B cell (primary cell): ENCODE results near the gene GRIK3. TPM values are rescaled to one million over a fixed set of nuclear protein-coding genes. Genes with fewer than 3 reads are reported as not detected.

Source experiments
- ATAC-seq: fragments of 200-7000 bp; cut with Tn5 transposase; one replicate; pipeline ENCODE4 v1.10.0; 2021; ENCODE audit warnings: low read depth, mild to moderate bottlenecking, moderate number of reproducible peaks, moderate library complexity
- CTCF ChIA-PET: fragments of 350-600 bp; sonication (Branson Sonifier 250); formaldehyde crosslinking; loops from one replicate; lab custom pipeline; 2021; ENCODE audit warnings: antibody characterized with exemption, inconsistent platforms; lab: Charles Lee
- POLR2A ChIA-PET: fragments of 350-600 bp; sonication (Branson Sonifier 250); formaldehyde crosslinking; loops from one replicate; lab custom pipeline; 2021; ENCODE audit warnings: antibody characterized with exemption; lab: Charles Lee
- DNase-seq: peaks from one replicate; pipeline ENCODE4 v3.0.0; 2013
- H2AFZ ChIP-seq: 2 replicates; pipeline ENCODE4 v1.6.1; 2012; ENCODE audit warnings: mild to moderate bottlenecking, low read depth, low read length; ENCODE audit not compliant: insufficient read depth, poor library complexity, severe bottlenecking
- H3K27ac ChIP-seq, 2 donors: 1 replicate in 1 of 2; 2 replicates in 1 of 2; pipeline ENCODE4 v1.5.1; 2012 to 2013; ENCODE audit warnings: low read length in 2 of 2, mild to moderate bottlenecking in 2 of 2, moderate library complexity in 1 of 2
- H3K27me3 ChIP-seq, 4 experiments: fragments of 200-600 bp in 1 of 4; sonication (generic) in 1 of 4; replicated peaks in 1 of 4; 1 replicate in 2 of 4; 2 replicates in 2 of 4; pipeline versions ENCODE4 v1.6.1 to v1.7.0; 2013 to 2016; ENCODE audit warnings: low read length in 3 of 4, mild to moderate bottlenecking in 2 of 4, mixed read lengths in 1 of 4, moderate library complexity in 1 of 4; ENCODE audit not compliant: insufficient read depth in 4 of 4, control insufficient read depth in 3 of 4; ENCODE audit errors: control extremely low read depth in 1 of 4
- H3K36me3 ChIP-seq, 2 experiments: replicated peaks in 1 of 2; 1 replicate in 1 of 2; 2 replicates in 1 of 2; pipeline versions ENCODE4 v1.6.1 to v1.7.1; 2013; ENCODE audit warnings: low read length in 1 of 2; ENCODE audit not compliant: insufficient read depth in 2 of 2, control insufficient read depth in 1 of 2; ENCODE audit errors: control extremely low read depth in 1 of 2, extremely low read depth in 1 of 2
- H3K4me1 ChIP-seq, 2 donors: fragments of 200-600 bp in 1 of 2; sonication (generic) in 1 of 2; 1 replicate in 1 of 2; 2 replicates in 1 of 2; pipeline versions ENCODE4 v1.5.1 to v1.6.1; 2013 to 2017; ENCODE audit warnings: low read length in 2 of 2; ENCODE audit not compliant: control insufficient read depth in 2 of 2, insufficient read depth in 2 of 2
- H3K4me2 ChIP-seq: replicated peaks from 2 replicates; pipeline ENCODE3; 2012; ENCODE audit warnings: mild to moderate bottlenecking, low read depth, low read length; ENCODE audit not compliant: poor library complexity, severe bottlenecking
- H3K4me3 ChIP-seq, 5 experiments: fragments of 200-600 bp in 1 of 5; sonication (generic) in 1 of 5; 1 replicate in 3 of 5; 2 replicates in 2 of 5; pipeline versions ENCODE4 v1.5.1 to v1.7.0; 2011 to 2016; ENCODE audit warnings: low read length in 4 of 5, mild to moderate bottlenecking in 4 of 5, low read depth in 2 of 5, control low read depth in 1 of 5, moderate library complexity in 1 of 5; ENCODE audit not compliant: insufficient read depth in 1 of 5; ENCODE audit errors: control extremely low read depth in 1 of 5, extremely low read depth in 1 of 5
- H3K79me2 ChIP-seq: fragments of 200-600 bp; sonication (generic); one replicate; pipeline ENCODE4 v1.6.0; 2016; ENCODE audit warnings: low read length; ENCODE audit not compliant: control insufficient read depth, insufficient read depth
- H3K9ac ChIP-seq: fragments of 200-600 bp; sonication (generic); 2 replicates; pipeline ENCODE4 v1.6.1; 2017; ENCODE audit warnings: mild to moderate bottlenecking, low read length, moderate library complexity
- H3K9me3 ChIP-seq, 3 donors: one replicate each; pipeline versions ENCODE4 v1.6.1 to v1.7.1; 2013; ENCODE audit warnings: low read length in 2 of 3; ENCODE audit not compliant: control insufficient read depth in 2 of 3, insufficient read depth in 1 of 3; ENCODE audit errors: control extremely low read depth in 1 of 3
- H4K20me1 ChIP-seq: 2 replicates; pipeline ENCODE4 v1.6.0; 2012; ENCODE audit warnings: mild to moderate bottlenecking, low read length; ENCODE audit not compliant: insufficient read depth, control insufficient read depth, poor library complexity, severe bottlenecking
- H3K27ac Mint-ChIP-seq: one replicate; pipeline ENCODE4 v1.8.0; 2021; ENCODE audit warnings: mixed read lengths
- H3K27me3 Mint-ChIP-seq: one replicate; pipeline ENCODE4 v1.8.0; 2021; ENCODE audit warnings: mixed read lengths
- H3K4me1 Mint-ChIP-seq: one replicate; pipeline ENCODE4 v1.8.0; 2021; ENCODE audit warnings: mixed read lengths
- H3K4me3 Mint-ChIP-seq: one replicate; pipeline ENCODE4 v1.8.0; 2021; ENCODE audit warnings: mixed read lengths
- H3K9me3 Mint-ChIP-seq: one replicate; pipeline ENCODE4 v1.8.0; 2022; ENCODE audit warnings: mixed read lengths; ENCODE audit not compliant: insufficient read depth
- EZH2 ChIP-seq: IDR thresholded peaks from 2 replicates; pipeline ENCODE4 v1.6.1; 2012; ENCODE audit warnings: borderline replicate concordance, low read depth, mild to moderate bottlenecking, moderate library complexity, low read length; ENCODE audit not compliant: insufficient read depth, poor library complexity, severe bottlenecking
- WGBS: methylation state at CpG from one replicate; pipeline ENCODE4 v1.1.5; 2013; ENCODE audit warnings: missing lambda C conversion rate; ENCODE audit not compliant: insufficient coverage; 5-methylcytosine and 5-hydroxymethylcytosine counted together
- intact Hi-C: fragments of 100-400 bp; cut with micrococcal nuclease; formaldehyde crosslinking; loops from one replicate; pipeline ENCODE4 v1.10.0; 2022
- polyA plus RNA-seq: library from polyadenylated mRNA; depleted of rRNA; stranded (reverse); fragments of >200 nt; gene quantifications from 2 replicates; pipeline ENCODE4 v1.2.3, GENCODE V29; 2012
- total RNA-seq, 2 donors: library from RNA; stranded (reverse); fragments of 120-200 nt in 1 of 2; gene quantifications; 1 replicate in 1 of 2; 2 replicates in 1 of 2; pipeline versions ENCODE4 v1.2.3 to v1.2.4, GENCODE V29; 2013 to 2022
- TF ChIP-seq, protein P1 (sequence below): fragments of 200-600 bp; IDR thresholded peaks from one replicate; pipeline ENCODE4 v1.8.0; 2022; ENCODE audit warnings: antibody characterized with exemption, mild to moderate bottlenecking

GRIK3 gene
- total and polyA plus RNA-seq, 2 donors (not counting 1 experiment from before 2014, with no cell fraction given): 0.12 to 1.5 TPM

DNA sequence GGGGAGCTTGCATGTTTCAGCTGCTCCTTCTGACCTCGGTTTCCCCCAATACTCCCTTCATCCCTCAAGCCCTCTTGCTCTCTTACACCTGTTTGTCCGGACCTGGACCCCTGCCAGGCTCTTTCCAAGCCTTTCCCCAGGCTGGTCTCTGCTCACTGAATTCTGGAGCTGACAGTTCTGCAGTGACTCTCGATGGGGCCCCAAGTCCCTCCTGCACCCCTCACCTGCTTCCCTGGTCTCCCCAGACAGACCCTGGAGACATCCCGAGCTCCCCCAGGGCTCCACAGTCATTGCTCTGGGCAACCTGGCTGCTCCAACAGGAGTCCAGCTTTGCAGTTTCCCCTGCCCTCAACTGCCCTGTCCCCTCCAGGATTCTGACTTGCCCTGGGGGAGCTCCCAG is 198.6 kb downstream of the GRIK3 start:
- WGBS: 84% methylated on average over 4 of the region's 4 CpGs
- Histone ChIP-seq H3K79me2 (no peaks in the 10 kb centered on the region), H2AFZ (no peak overlapping the region), H3K4me2 (no peak overlapping the region), H3K4me3 (no peak overlapping the region), H4K20me1 (no peaks in the 10 kb centered on the region), H3K36me3 (no peaks in the 10 kb centered on the region), H3K4me1 (no peaks in the 10 kb centered on the region), H3K27ac (no peak overlapping the region), H3K9ac (no peak overlapping the region), H3K9me3 (peaks cover 0 to 4% (median 0%) of the 10 kb centered on the region in 3 donors), H3K27me3 (no peaks in the 10 kb centered on the region)
- no peak for DNase-seq
- intact Hi-C loops: no loop called here
- no peak overlapping the region for H3K4me3 Mint-ChIP-seq
- ChIA-PET POLR2A (no interaction called here), CTCF (no interaction called here)
- H3K4me1 Mint-ChIP-seq: no peaks in the 10 kb centered on the region
- no peaks in the 10 kb centered on the region for H3K9me3 Mint-ChIP-seq
- H3K27me3 Mint-ChIP-seq: peaks cover 19% of the 10 kb centered on the region
- H3K27ac Mint-ChIP-seq: no peak overlapping the region
- no peak for TF ChIP-seq EZH2
- TF ChIP-seq, protein P1, sequence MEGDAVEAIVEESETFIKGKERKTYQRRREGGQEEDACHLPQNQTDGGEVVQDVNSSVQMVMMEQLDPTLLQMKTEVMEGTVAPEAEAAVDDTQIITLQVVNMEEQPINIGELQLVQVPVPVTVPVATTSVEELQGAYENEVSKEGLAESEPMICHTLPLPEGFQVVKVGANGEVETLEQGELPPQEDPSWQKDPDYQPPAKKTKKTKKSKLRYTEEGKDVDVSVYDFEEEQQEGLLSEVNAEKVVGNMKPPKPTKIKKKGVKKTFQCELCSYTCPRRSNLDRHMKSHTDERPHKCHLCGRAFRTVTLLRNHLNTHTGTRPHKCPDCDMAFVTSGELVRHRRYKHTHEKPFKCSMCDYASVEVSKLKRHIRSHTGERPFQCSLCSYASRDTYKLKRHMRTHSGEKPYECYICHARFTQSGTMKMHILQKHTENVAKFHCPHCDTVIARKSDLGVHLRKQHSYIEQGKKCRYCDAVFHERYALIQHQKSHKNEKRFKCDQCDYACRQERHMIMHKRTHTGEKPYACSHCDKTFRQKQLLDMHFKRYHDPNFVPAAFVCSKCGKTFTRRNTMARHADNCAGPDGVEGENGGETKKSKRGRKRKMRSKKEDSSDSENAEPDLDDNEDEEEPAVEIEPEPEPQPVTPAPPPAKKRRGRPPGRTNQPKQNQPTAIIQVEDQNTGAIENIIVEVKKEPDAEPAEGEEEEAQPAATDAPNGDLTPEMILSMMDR: no peak
- ATAC-seq: no peak

DNA sequence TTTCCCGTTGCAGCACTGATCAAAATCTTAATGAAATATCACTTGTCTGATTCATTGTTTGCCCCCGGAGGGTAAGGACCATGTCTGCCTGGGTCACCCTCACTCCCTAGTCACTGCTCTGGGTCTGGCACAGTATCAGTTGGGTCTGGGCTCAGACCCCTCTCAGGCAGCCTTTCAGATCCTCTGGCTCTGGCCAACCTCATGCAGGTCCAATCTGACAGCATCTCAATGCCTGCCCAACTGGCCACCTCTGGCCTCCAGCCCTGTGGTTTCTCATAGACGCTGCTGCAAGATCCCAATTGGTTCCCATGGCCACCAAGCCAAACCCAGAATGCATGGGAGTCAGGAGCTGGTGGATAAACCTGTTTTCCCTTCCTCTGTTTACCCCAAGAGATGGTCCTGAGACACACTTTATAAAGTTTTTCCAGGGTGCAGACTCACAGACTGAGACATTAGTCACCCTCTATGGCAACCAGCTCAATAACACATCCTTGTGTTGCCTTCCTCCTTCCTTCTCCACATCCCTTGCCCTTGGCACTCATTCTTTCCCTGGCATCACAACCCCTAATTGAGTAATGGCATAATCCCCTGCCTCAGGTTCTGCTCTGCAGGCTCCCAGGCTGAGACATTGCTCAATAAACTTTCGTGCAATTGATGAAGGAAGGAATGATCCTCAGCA is 199.2 kb downstream of the GRIK3 start:
- Mint-ChIP-seq H3K4me3 (no peak overlapping the region), H3K4me1 (no peaks in the 10 kb centered on the region), H3K9me3 (no peaks in the 10 kb centered on the region), H3K27me3 (peaks cover 19% of the 10 kb centered on the region), H3K27ac (no peak overlapping the region)
- no peak for TF ChIP-seq EZH2
- H4K20me1 ChIP-seq: no peaks in the 10 kb centered on the region
- no peaks in the 10 kb centered on the region for H3K27me3 ChIP-seq
- peaks cover 0 to 4% (median 0%) of the 10 kb centered on the region in 3 donors for H3K9me3 ChIP-seq
- 69% methylated on average over 4 of the region's 4 CpGs for WGBS
- H3K4me3 ChIP-seq: no peak overlapping the region
- no peak overlapping the region for H3K9ac ChIP-seq
- ChIA-PET POLR2A (no interaction called here), CTCF (no interaction called here)
- no peak overlapping the region for H3K27ac ChIP-seq
- H3K4me2 ChIP-seq: no peak overlapping the region
- H3K36me3 ChIP-seq: no peaks in the 10 kb centered on the region
- H2AFZ ChIP-seq: no peak overlapping the region
- no peaks in the 10 kb centered on the region for H3K79me2 ChIP-seq
- intact Hi-C loops: no loop called here
- no peaks in the 10 kb centered on the region for H3K4me1 ChIP-seq
- ATAC-seq (no peak), DNase-seq (no peak)
